CD4-positive, alpha-beta memory T cell (primary cell): Measurements from ENCODE around the gene SAMD4A. TPM values are rescaled to one million over a fixed set of nuclear protein-coding genes. Genes with fewer than 3 reads are reported as not detected.

Source experiments
- CTCF ChIA-PET: fragments of 350-600 bp; sonication (Branson Sonifier 250); formaldehyde crosslinking; loops from one replicate; lab custom pipeline; 2021; ENCODE audit warnings: inconsistent platforms; ENCODE audit not compliant: partially characterized antibody; lab: Charles Lee
- POLR2A ChIA-PET: fragments of 350-600 bp; sonication (Branson Sonifier 250); formaldehyde crosslinking; loops from one replicate; lab custom pipeline; 2021; ENCODE audit not compliant: partially characterized antibody; lab: Charles Lee
- DNase-seq, 5 donors: peaks; one replicate each; pipeline versions ENCODE4 v3.0.0 to v3.0.0-alpha.2; 2020 to 2022; ENCODE audit warnings: mixed read lengths in 1 of 5
- H3K27ac ChIP-seq: one replicate; pipeline ENCODE4 v1.7.0; 2013; ENCODE audit warnings: low read depth, low read length
- H3K27me3 ChIP-seq: 2 replicates; pipeline ENCODE4 v1.7.0; 2013; ENCODE audit warnings: mild to moderate bottlenecking, low read length, moderate library complexity; ENCODE audit not compliant: insufficient read depth
- H3K36me3 ChIP-seq: 2 replicates; pipeline ENCODE4 v1.7.0; 2013; ENCODE audit warnings: mild to moderate bottlenecking, low read length, moderate library complexity; ENCODE audit not compliant: insufficient read depth
- H3K4me1 ChIP-seq: 2 replicates; pipeline ENCODE4 v1.7.0; 2013; ENCODE audit warnings: mild to moderate bottlenecking, low read length, moderate library complexity; ENCODE audit not compliant: insufficient read depth
- H3K4me3 ChIP-seq, 2 donors: one replicate each; pipeline ENCODE4 v1.7.0; 2013; ENCODE audit warnings: low read length in 2 of 2, mild to moderate bottlenecking in 1 of 2
- H3K9me3 ChIP-seq, 2 donors: one replicate each; pipeline ENCODE4 v1.7.0; 2013; ENCODE audit warnings: low read length in 2 of 2, control low read depth in 1 of 2; ENCODE audit not compliant: control insufficient read depth in 1 of 2
- H3K27ac Mint-ChIP-seq, 7 donors: one replicate each; pipeline ENCODE4 v1.8.0; 2020 to 2021; ENCODE audit warnings: mixed read lengths in 7 of 7, mild to moderate bottlenecking in 6 of 7, inconsistent platforms in 3 of 7, moderate library complexity in 3 of 7
- H3K27me3 Mint-ChIP-seq, 2 donors: one replicate each; pipeline ENCODE4 v1.8.0; 2020 to 2021; ENCODE audit warnings: mixed read lengths in 2 of 2
- H3K36me3 Mint-ChIP-seq, 2 donors: one replicate each; pipeline ENCODE4 v1.8.0; 2020 to 2021; ENCODE audit warnings: mixed read lengths in 2 of 2, inconsistent platforms in 1 of 2, mild to moderate bottlenecking in 1 of 2
- H3K4me1 Mint-ChIP-seq, 4 donors: one replicate each; pipeline ENCODE4 v1.8.0; 2020 to 2021; ENCODE audit warnings: mixed read lengths in 4 of 4, mild to moderate bottlenecking in 1 of 4
- H3K4me3 Mint-ChIP-seq, 8 donors: one replicate each; pipeline ENCODE4 v1.8.0; 2020 to 2021; ENCODE audit warnings: mixed read lengths in 8 of 8, mild to moderate bottlenecking in 7 of 8, moderate library complexity in 6 of 8, inconsistent platforms in 3 of 8
- H3K9me3 Mint-ChIP-seq, 8 donors: one replicate each; pipeline ENCODE4 v1.8.0; 2020 to 2021; ENCODE audit warnings: mixed read lengths in 8 of 8, mild to moderate bottlenecking in 5 of 8, inconsistent platforms in 3 of 8, moderate library complexity in 1 of 8
- intact Hi-C: fragments of 100-400 bp; cut with micrococcal nuclease; formaldehyde crosslinking; loops from one replicate; pipeline ENCODE4 v1.15.1; 2023
- polyA plus RNA-seq, 2 donors: library from polyadenylated mRNA; unstranded; fragments of 300-500 nt; fragmentation: Illumina TruSeq; gene quantifications; one replicate each; pipeline ENCODE4 v1.2.3, GENCODE V29; 2021
- total RNA-seq, 2 experiments: library from RNA; stranded (reverse); gene quantifications; one replicate each; pipeline ENCODE4 v1.2.3, GENCODE V29; 2021

SAMD4A gene
- total and polyA plus RNA-seq, 4 experiments from 2014 or later, result 0.72 to 1.4 (median 0.93) TPM; not detected in 1

DNA sequence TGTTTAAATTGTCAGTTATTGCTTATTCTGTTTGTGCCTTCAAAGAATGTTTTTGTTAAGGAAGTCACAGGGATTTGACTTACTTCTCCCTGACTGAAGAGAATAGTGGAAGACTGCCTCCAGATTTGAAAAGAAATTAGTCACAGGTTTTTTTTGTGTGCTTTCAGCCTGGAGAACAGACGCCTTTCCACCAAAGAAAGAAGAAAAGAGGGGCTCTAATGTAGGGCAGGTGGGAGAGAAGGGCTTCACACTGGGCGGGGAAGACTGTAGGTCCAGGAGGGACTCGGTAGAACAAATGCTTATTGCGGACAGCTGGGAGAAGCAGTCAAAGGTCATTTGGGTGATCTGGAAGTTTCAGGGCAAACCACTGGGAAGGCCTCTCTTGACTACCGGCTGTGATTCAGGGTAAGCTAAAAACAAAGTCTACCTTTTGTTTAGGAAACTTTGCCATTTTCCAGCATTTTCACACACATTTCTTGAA, 76.8 kb downstream of the SAMD4A start:
- H3K27me3 ChIP-seq, result peaks cover 2% of the 10 kb centered on the region
- no peak overlapping the region for H3K27ac Mint-ChIP-seq
- H3K36me3 Mint-ChIP-seq, result no peaks in the 10 kb centered on the region
- no peak overlapping the region for H3K4me3 ChIP-seq
- no peaks in the 10 kb centered on the region for H3K9me3 Mint-ChIP-seq
- H3K27ac ChIP-seq, result no peak overlapping the region
- ChIA-PET POLR2A (interaction anchor here (0.9 kb wide), 1 partner anchor 78 kb away, joined by 3 read pairs; no protein-coding TSS in a partner anchor), CTCF (interaction anchor here (0.9 to 4.0 kb wide), 7 partner anchors 12 to 130 kb away, joined by 3 to 51 read pairs (median 5); partner anchors contain the start of gene SAMD4A)
- H3K4me1 Mint-ChIP-seq, result no peaks in the 10 kb centered on the region
- no peaks in the 10 kb centered on the region for H3K36me3 ChIP-seq
- intact Hi-C loops, result loop anchor here (1.0 to 10.0 kb wide), 2 partner anchors 79 to 131 kb away; no protein-coding TSS in a partner anchor
- H3K4me3 Mint-ChIP-seq, result no peak overlapping the region
- no peaks in the 10 kb centered on the region for H3K27me3 Mint-ChIP-seq
- no peak for DNase-seq
- H3K4me1 ChIP-seq, result no peaks in the 10 kb centered on the region
- H3K9me3 ChIP-seq, result no peaks in the 10 kb centered on the region

DNA sequence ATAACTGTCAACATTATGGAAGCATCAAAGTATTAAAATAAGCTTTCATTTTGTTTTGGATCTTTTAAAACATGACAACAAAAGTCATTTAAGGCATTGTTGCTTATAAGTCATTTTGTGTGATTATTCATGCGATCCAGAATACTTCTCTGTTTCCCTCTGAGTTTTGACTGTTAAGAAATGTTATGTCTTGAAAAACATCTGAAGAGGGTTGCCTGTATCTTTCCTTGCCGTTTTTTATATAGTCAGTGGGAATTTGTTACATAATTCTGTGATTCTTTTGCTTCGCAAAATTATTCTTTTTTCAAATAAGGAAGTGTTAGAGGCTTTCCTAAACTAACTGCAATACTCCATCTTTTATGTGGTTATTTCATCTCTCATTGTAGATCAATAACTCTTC, 78.7 kb downstream of the SAMD4A start:
- H3K9me3 ChIP-seq, result no peaks in the 10 kb centered on the region
- DNase-seq, result no peak
- H3K4me3 ChIP-seq, result no peak overlapping the region
- Mint-ChIP-seq H3K36me3 (no peaks in the 10 kb centered on the region), H3K4me1 (no peaks in the 10 kb centered on the region), H3K9me3 (no peaks in the 10 kb centered on the region), H3K27ac (no peak overlapping the region), H3K4me3 (no peak overlapping the region), H3K27me3 (no peaks in the 10 kb centered on the region)
- intact Hi-C loops, result loop anchor here (10.0 kb wide), 1 partner anchor 129 kb away; no protein-coding TSS in a partner anchor
- ChIA-PET CTCF (no interaction called here), POLR2A (no interaction called here)
- peaks cover 4% of the 10 kb centered on the region for H3K27me3 ChIP-seq
- H3K4me1 ChIP-seq, result no peaks in the 10 kb centered on the region
- H3K27ac ChIP-seq, result no peak overlapping the region
- H3K36me3 ChIP-seq, result no peaks in the 10 kb centered on the region

DNA sequence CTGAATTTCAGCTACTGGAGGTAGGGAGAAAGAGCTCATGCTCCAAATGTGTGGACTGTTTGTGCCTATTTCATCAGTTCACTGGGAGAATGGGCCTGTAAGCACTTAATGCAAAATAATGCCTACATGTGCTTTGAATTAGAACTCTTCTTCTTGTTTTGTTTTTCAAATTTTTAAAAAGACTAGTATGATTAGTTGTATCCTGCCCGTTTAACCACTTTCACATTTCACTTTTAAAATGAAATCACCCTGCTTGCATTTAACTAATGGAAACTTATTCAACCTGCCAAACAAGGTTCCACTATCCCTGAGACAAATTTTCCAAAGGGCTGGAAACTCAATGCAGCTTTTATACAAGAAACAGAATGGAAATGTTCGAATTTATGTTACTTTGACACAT, 79.7 kb downstream of the SAMD4A start:
- peaks cover 0 to under 1% of the 10 kb centered on the region in 2 donors for H3K27me3 Mint-ChIP-seq
- ChIA-PET POLR2A (no interaction called here), CTCF (no interaction called here)

DNA sequence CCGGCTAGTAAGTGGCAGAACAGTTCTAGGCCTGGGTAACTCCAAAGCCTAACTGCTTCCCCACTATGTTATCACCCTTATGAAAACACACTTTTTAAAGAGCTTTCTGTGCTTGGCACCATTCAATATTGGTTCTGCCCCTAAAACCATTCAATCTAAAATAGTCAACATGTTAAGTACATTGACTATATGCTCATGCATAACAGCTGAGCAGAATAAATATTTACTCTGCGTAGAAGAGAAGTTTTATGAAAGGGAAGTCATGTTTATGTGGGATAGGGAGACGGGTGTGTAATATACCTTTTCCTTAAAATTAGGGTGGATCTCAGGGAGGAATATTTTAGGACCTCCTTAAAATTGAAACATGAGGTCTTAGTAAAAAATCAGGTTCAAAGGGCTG, 80.5 kb downstream of the SAMD4A start:
- Histone ChIP-seq H3K27me3 (peaks cover 4% of the 10 kb centered on the region), H3K4me3 (no peak overlapping the region), H3K36me3 (no peaks in the 10 kb centered on the region), H3K27ac (no peak overlapping the region), H3K4me1 (no peaks in the 10 kb centered on the region), H3K9me3 (no peaks in the 10 kb centered on the region)
- H3K27me3 Mint-ChIP-seq, result peaks cover 0 to 7% of the 10 kb centered on the region in 2 donors
- H3K9me3 Mint-ChIP-seq, result no peaks in the 10 kb centered on the region
- H3K36me3 Mint-ChIP-seq, result no peaks in the 10 kb centered on the region
- H3K4me3 Mint-ChIP-seq, result no peak overlapping the region
- H3K4me1 Mint-ChIP-seq, result no peaks in the 10 kb centered on the region
- ChIA-PET POLR2A (no interaction called here), CTCF (no interaction called here)
- no peak for DNase-seq
- no peak overlapping the region for H3K27ac Mint-ChIP-seq
- intact Hi-C loops, result loop anchor here (10.0 kb wide), 1 partner anchor 127 kb away; no protein-coding TSS in a partner anchor

More for the DNA sequence above, 79.7 kb downstream of the SAMD4A start:
- H3K9me3 ChIP-seq, result no peaks in the 10 kb centered on the region
- H3K4me1 Mint-ChIP-seq, result no peaks in the 10 kb centered on the region
- H3K36me3 ChIP-seq, result no peaks in the 10 kb centered on the region
- DNase-seq, result no peak
- peaks cover 4% of the 10 kb centered on the region for H3K27me3 ChIP-seq
- no peak overlapping the region for H3K4me3 Mint-ChIP-seq
- H3K27ac Mint-ChIP-seq, result no peak overlapping the region
- intact Hi-C loops, result loop anchor here (10.0 kb wide), 1 partner anchor 128 kb away; no protein-coding TSS in a partner anchor
- no peak overlapping the region for H3K4me3 ChIP-seq
- no peaks in the 10 kb centered on the region for H3K9me3 Mint-ChIP-seq
- H3K36me3 Mint-ChIP-seq, result no peaks in the 10 kb centered on the region
- H3K4me1 ChIP-seq, result no peaks in the 10 kb centered on the region
- no peak overlapping the region for H3K27ac ChIP-seq

DNA sequence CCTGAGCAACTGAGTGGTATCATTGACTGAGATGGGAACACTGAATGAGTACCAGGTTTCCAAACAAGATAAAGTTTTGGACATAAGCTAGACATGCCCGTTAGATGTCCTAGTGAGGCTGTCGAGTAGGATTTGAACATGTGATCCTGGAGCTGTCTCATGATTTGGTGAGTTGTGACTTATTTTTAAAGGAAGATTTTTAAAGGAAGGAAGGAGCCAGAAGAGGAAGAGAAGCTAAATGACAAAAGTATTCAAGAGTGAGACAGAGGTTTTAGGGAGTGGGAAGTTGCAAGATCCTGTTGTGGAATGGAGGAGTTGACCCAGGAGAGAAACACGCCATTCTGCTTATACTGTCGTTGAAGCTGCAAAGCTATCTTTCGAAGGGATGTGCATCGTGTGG, 82.1 kb downstream of the SAMD4A start:
- intact Hi-C loops, result loop anchor here (10.0 kb wide), 1 partner anchor 126 kb away; no protein-coding TSS in a partner anchor
- Mint-ChIP-seq H3K9me3 (no peaks in the 10 kb centered on the region), H3K36me3 (no peaks in the 10 kb centered on the region), H3K27me3 (peaks cover 4 to 12% of the 10 kb centered on the region in 2 donors), H3K4me1 (no peaks in the 10 kb centered on the region), H3K4me3 (no peak overlapping the region), H3K27ac (no peak overlapping the region)
- peaks cover 4% of the 10 kb centered on the region for H3K27me3 ChIP-seq
- ChIA-PET CTCF (interaction anchor here (1.1 kb wide), 1 partner anchor 85 kb away, joined by 5 read pairs; no protein-coding TSS in a partner anchor), POLR2A (no interaction called here)
- no peak for DNase-seq
- H3K9me3 ChIP-seq, result no peaks in the 10 kb centered on the region
- no peaks in the 10 kb centered on the region for H3K36me3 ChIP-seq
- H3K27ac ChIP-seq, result no peak overlapping the region
- H3K4me1 ChIP-seq, result no peaks in the 10 kb centered on the region
- no peak overlapping the region for H3K4me3 ChIP-seq

DNA sequence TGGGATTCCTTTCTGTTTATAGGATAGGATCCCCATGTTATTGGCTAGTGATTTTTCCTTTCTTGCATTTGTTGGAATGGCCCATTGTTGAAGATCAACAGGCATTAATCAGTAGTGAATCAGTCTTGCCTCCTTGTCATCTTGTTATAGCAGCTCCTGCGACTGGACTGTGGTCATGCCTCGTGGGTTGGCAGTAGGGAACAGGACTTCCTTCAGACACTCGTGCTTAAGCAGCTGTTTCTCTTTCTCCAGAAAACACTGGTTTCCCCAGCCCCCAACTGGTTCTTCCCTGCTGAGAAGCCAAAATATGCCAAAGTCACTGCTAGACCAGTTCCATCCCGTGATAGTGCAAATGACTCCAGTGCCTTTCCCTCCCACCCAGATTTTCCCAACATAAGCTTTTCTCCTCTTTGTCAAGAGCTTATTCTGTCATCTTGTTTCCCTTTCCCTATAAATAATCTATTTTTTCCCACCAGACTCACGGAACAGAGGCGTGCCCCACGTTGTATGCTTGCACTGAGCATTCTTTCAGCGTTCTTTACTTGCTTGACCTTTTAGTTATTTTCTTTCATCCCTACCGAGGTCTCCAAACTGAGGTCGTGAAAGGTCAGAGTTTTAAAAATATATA, 83.5 kb downstream of the SAMD4A start:
- H3K9me3 ChIP-seq, result no peaks in the 10 kb centered on the region
- no peaks in the 10 kb centered on the region for H3K4me1 ChIP-seq
- intact Hi-C loops, result no loop called here
- no peak overlapping the region for H3K27ac Mint-ChIP-seq
- no peaks in the 10 kb centered on the region for H3K4me1 Mint-ChIP-seq
- H3K27me3 Mint-ChIP-seq, result peaks cover 4 to 12% of the 10 kb centered on the region in 2 donors
- no peak for DNase-seq
- no peak overlapping the region for H3K27ac ChIP-seq
- no peaks in the 10 kb centered on the region for H3K9me3 Mint-ChIP-seq
- no peaks in the 10 kb centered on the region for H3K36me3 Mint-ChIP-seq
- H3K36me3 ChIP-seq, result no peaks in the 10 kb centered on the region
- no peak overlapping the region for H3K4me3 Mint-ChIP-seq
- peaks cover 4% of the 10 kb centered on the region for H3K27me3 ChIP-seq
- CTCF ChIA-PET, result interaction anchor here (1.0 kb wide), 1 partner anchor 43 kb away, joined by 4 read pairs; no protein-coding TSS in a partner anchor
- no peak overlapping the region for H3K4me3 ChIP-seq
- POLR2A ChIA-PET, result no interaction called here

DNA sequence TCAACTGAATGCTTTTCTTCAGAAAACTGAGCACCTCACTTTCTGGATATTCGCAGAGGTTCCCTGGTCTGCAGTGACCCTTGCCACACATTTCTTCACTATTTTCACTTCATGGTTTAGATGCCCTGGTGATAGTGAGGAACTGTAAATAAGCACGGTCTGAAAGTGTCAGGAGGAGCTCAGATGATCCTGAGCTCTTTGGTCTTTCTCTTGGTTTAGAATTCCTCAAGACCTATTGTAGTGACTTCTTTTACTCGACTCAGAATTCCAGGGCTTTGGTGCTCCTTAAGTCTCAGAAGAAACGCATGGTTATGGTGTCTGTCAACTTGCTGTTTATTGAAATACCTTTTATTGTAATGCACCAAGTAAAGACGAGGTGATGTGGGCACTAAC, 84.0 kb downstream of the SAMD4A start:
- no peaks in the 10 kb centered on the region for H3K36me3 ChIP-seq
- H3K4me3 Mint-ChIP-seq, result no peak overlapping the region
- H3K4me1 ChIP-seq, result no peaks in the 10 kb centered on the region
- ChIA-PET CTCF (interaction anchor here (1.0 kb wide), 1 partner anchor 42 kb away, joined by 4 read pairs; no protein-coding TSS in a partner anchor), POLR2A (no interaction called here)
- no peak overlapping the region for H3K27ac ChIP-seq
- no peaks in the 10 kb centered on the region for H3K9me3 ChIP-seq
- intact Hi-C loops, result no loop called here
- H3K27me3 Mint-ChIP-seq, result peaks cover 4 to 12% of the 10 kb centered on the region in 2 donors
- H3K27me3 ChIP-seq, result peaks cover 4% of the 10 kb centered on the region
- H3K4me1 Mint-ChIP-seq, result no peaks in the 10 kb centered on the region
- DNase-seq, result no peak
- H3K27ac Mint-ChIP-seq, result no peak overlapping the region
- no peaks in the 10 kb centered on the region for H3K9me3 Mint-ChIP-seq
- no peaks in the 10 kb centered on the region for H3K36me3 Mint-ChIP-seq
- no peak overlapping the region for H3K4me3 ChIP-seq
